GM23338 (cell line): ENCODE measurements around the gene ISCU. TPM values are rescaled to one million over a fixed set of nuclear protein-coding genes. Genes with fewer than 3 reads are reported as not detected.

ENCODE experiments used
- ATAC-seq: fragments of 200-7000 bp; cut with Tn5 transposase; 3 replicates; pipeline ENCODE4 v1.9.1; 2020
- DNase-seq: peaks from one replicate; pipeline ENCODE4 v3.0.0-alpha.2; 2015; ENCODE audit warnings: low spot score
- H2AFZ ChIP-seq: fragments of 200-600 bp; sonication (generic); 2 replicates; pipeline ENCODE4 v1.8.0; 2016; ENCODE audit warnings: antibody characterized with exemption, mild to moderate bottlenecking, moderate library complexity
- H3F3A ChIP-seq: fragments of 200-600 bp; sonication (generic); replicated peaks from 2 replicates; pipeline ENCODE4 v1.8.0; 2017; ENCODE audit warnings: antibody characterized with exemption, mixed run types, low read depth
- H3K27ac ChIP-seq: fragments of 200-600 bp; sonication (generic); 2 replicates; pipeline ENCODE4 v1.6.1; 2016; ENCODE audit warnings: low read depth
- H3K27me3 ChIP-seq: fragments of 200-600 bp; sonication (generic); 2 replicates; pipeline ENCODE4 v1.8.0; 2016; ENCODE audit warnings: mild to moderate bottlenecking, mixed run types, moderate library complexity; ENCODE audit not compliant: insufficient read depth
- H3K36me3 ChIP-seq: fragments of 200-600 bp; sonication (generic); 2 replicates; pipeline ENCODE4 v1.8.0; 2016; ENCODE audit warnings: mild to moderate bottlenecking; ENCODE audit not compliant: insufficient read depth
- H3K4me1 ChIP-seq: fragments of 200-600 bp; sonication (generic); 2 replicates; pipeline ENCODE4 v1.8.0; 2016; ENCODE audit warnings: mild to moderate bottlenecking, moderate library complexity; ENCODE audit not compliant: insufficient read depth
- H3K4me2 ChIP-seq: fragments of 200-600 bp; sonication (generic); 2 replicates; pipeline ENCODE4 v1.7.1; 2017; ENCODE audit warnings: mixed run types
- H3K4me3 ChIP-seq: fragments of 200-600 bp; sonication (generic); 2 replicates; pipeline ENCODE4 v1.6.1; 2016; ENCODE audit warnings: mixed run types
- H3K79me2 ChIP-seq: fragments of 200-600 bp; sonication (generic); replicated peaks from 2 replicates; pipeline ENCODE4 v1.8.0; 2017; ENCODE audit warnings: mild to moderate bottlenecking; ENCODE audit not compliant: insufficient read depth
- H3K9me2 ChIP-seq: fragments of 200-600 bp; sonication (generic); 2 replicates; pipeline ENCODE4 v1.8.0; 2017; ENCODE audit not compliant: insufficient read depth
- H4K20me1 ChIP-seq: fragments of 200-600 bp; sonication (generic); replicated peaks from 2 replicates; pipeline ENCODE4 v1.8.0; 2017; ENCODE audit warnings: mild to moderate bottlenecking; ENCODE audit not compliant: insufficient read depth
- H3K27ac Mint-ChIP-seq: 2 replicates; pipeline ENCODE4 v1.8.0; 2020; ENCODE audit warnings: inconsistent platforms, mild to moderate bottlenecking, moderate library complexity, mixed read lengths
- H3K27me3 Mint-ChIP-seq: 3 replicates; pipeline ENCODE4 v1.8.0; 2022; ENCODE audit warnings: low read depth, mild to moderate bottlenecking, moderate library complexity, mixed read lengths, inconsistent platforms; ENCODE audit not compliant: insufficient read depth, poor library complexity
- H3K36me3 Mint-ChIP-seq: 3 replicates; pipeline ENCODE4 v1.8.0; 2021; ENCODE audit warnings: low read depth, mild to moderate bottlenecking, inconsistent platforms, moderate library complexity, mixed read lengths
- H3K4me1 Mint-ChIP-seq: 3 replicates; pipeline ENCODE4 v1.8.0; 2020; ENCODE audit warnings: mild to moderate bottlenecking, inconsistent platforms, mixed read lengths
- H3K4me3 Mint-ChIP-seq: 3 replicates; pipeline ENCODE4 v1.8.0; 2021; ENCODE audit warnings: moderate library complexity, mild to moderate bottlenecking, inconsistent platforms, mixed read lengths
- H3K9me3 Mint-ChIP-seq: 3 replicates; pipeline ENCODE4 v1.8.0; 2020; ENCODE audit warnings: moderate library complexity, mild to moderate bottlenecking, inconsistent platforms, mixed read lengths
- CREB1 ChIP-seq: fragments of 250-450 bp; sonication (Bioruptor Pico); IDR thresholded peaks from 2 replicates; pipeline ENCODE4 v1.5.0; 2020; ENCODE audit warnings: low read depth, mild to moderate bottlenecking, moderate library complexity
- EZH2 ChIP-seq: fragments of 200-600 bp; sonication (generic); IDR thresholded peaks from one replicate; pipeline ENCODE4 v1.8.0; 2017; ENCODE audit warnings: antibody characterized with exemption, mild to moderate bottlenecking, low read depth; ENCODE audit not compliant: unreplicated experiment
- EZH2phosphoT487 ChIP-seq: fragments of 200-600 bp; sonication (generic); IDR thresholded peaks from one replicate; pipeline ENCODE4 v1.8.1; 2018; ENCODE audit warnings: antibody characterized with exemption; ENCODE audit not compliant: unreplicated experiment
- JUNB ChIP-seq: IDR thresholded peaks from one replicate; pipeline ENCODE4 v1.6.1; 2016; ENCODE audit warnings: antibody characterized with exemption; ENCODE audit not compliant: unreplicated experiment
- POLR2AphosphoS5 ChIP-seq: IDR thresholded peaks from 2 replicates; pipeline ENCODE4 v1.6.1; 2016; ENCODE audit warnings: antibody characterized with exemption, low read depth
- STAT1 ChIP-seq: IDR thresholded peaks from one replicate; pipeline ENCODE4 v1.6.1; 2016; ENCODE audit warnings: antibody characterized with exemption; ENCODE audit not compliant: unreplicated experiment
- polyA plus RNA-seq: library from polyadenylated mRNA; unstranded; fragments of >200 nt; fragmentation: Nextera tagmentation; extraction: Ambion mirVana; gene quantifications from 2 replicates; pipeline ENCODE4 v1.2.1, GENCODE V29; 2016
- total RNA-seq: library from RNA; depleted of rRNA; stranded (reverse); fragments of >200 nt; shearing (Covaris generic); gene quantifications from 2 replicates; pipeline ENCODE4 v1.2.3, GENCODE V29; 2014
- TF ChIP-seq, protein P1 (sequence below): fragments of 250-450 bp; sonication (Bioruptor Pico); IDR thresholded peaks from 2 replicates; pipeline ENCODE4 v1.5.0; 2020; ENCODE audit warnings: mild to moderate bottlenecking, moderate library complexity
- TF ChIP-seq, protein P2 (sequence below): IDR thresholded peaks from one replicate; pipeline ENCODE4 v1.6.1; 2018; ENCODE audit warnings: antibody characterized with exemption; ENCODE audit not compliant: unreplicated experiment
- TF ChIP-seq, protein P3 (sequence below), 2 experiments: fragments of 200-600 bp in 1 of 2; sonication (generic) in 1 of 2; conservative IDR thresholded peaks; 2 replicates each; pipeline versions ENCODE4 v1.5.1 to v1.6.1; 2016 to 2017; ENCODE audit warnings: antibody characterized with exemption in 2 of 2, low read depth in 2 of 2, mild to moderate bottlenecking in 2 of 2, moderate library complexity in 1 of 2

ISCU gene
- total and polyA plus RNA-seq, 2 experiments from 2014 or later: 123 to 129 TPM

DNA sequence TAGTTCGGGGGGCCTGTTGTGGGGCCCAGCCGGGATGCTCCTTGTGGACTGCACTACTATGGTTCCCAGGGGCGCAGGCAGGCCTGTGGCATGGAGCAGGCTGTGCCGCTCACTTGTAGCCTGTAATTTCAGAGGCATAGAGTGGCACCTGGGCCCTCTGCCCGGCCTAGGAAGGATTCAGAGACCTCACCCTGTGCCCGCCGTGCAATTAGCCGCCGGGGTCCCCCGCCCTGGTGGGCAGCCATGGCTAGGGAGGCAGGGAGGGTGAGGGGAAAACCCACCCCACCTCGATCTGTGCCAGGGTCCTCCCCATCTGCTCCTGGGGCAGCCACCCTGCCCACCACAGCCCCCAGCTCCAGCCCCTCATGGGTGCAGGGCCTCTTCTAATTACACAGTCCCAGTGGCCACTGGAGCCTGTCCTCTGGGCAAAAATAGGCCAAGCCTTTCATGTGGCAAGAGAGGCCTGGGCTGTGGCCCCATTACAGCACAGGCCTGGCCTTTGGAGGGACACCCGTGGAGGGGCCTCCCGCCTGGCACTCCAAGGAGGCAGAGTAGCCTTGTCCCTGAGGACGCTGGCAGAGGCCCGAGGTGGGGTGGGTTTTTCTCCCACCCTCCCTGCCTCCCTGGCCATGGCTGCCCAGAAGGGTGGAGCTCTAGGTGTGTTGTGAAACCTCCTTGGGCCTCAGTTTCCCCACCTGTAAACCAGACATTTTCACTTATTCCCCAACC is 40.7 kb downstream of the ISCU start:
- Histone ChIP-seq H3K9me2 (no peaks in the 10 kb centered on the region), H3K36me3 (no peaks in the 10 kb centered on the region), H3F3A (0 out of 2 replicates have a peak, but pooled peaks cover 6% of the 10 kb centered on the region), H4K20me1 (no peaks in the 10 kb centered on the region), H3K27me3 (no peaks in the 10 kb centered on the region), H3K27ac (no peak overlapping the region), H3K79me2 (no peaks in the 10 kb centered on the region), H3K4me1 (no peaks in the 10 kb centered on the region), H3K4me2 (no peak overlapping the region), H2AFZ (no peak overlapping the region), H3K4me3 (no peak overlapping the region)
- Mint-ChIP-seq H3K9me3 (no peaks in the 10 kb centered on the region), H3K27me3 (peaks cover 8% of the 10 kb centered on the region), H3K36me3 (no peaks in the 10 kb centered on the region), H3K27ac (no peak overlapping the region), H3K4me3 (no peak overlapping the region), H3K4me1 (peaks cover 14% of the 10 kb centered on the region)
- TF ChIP-seq, protein P1, sequence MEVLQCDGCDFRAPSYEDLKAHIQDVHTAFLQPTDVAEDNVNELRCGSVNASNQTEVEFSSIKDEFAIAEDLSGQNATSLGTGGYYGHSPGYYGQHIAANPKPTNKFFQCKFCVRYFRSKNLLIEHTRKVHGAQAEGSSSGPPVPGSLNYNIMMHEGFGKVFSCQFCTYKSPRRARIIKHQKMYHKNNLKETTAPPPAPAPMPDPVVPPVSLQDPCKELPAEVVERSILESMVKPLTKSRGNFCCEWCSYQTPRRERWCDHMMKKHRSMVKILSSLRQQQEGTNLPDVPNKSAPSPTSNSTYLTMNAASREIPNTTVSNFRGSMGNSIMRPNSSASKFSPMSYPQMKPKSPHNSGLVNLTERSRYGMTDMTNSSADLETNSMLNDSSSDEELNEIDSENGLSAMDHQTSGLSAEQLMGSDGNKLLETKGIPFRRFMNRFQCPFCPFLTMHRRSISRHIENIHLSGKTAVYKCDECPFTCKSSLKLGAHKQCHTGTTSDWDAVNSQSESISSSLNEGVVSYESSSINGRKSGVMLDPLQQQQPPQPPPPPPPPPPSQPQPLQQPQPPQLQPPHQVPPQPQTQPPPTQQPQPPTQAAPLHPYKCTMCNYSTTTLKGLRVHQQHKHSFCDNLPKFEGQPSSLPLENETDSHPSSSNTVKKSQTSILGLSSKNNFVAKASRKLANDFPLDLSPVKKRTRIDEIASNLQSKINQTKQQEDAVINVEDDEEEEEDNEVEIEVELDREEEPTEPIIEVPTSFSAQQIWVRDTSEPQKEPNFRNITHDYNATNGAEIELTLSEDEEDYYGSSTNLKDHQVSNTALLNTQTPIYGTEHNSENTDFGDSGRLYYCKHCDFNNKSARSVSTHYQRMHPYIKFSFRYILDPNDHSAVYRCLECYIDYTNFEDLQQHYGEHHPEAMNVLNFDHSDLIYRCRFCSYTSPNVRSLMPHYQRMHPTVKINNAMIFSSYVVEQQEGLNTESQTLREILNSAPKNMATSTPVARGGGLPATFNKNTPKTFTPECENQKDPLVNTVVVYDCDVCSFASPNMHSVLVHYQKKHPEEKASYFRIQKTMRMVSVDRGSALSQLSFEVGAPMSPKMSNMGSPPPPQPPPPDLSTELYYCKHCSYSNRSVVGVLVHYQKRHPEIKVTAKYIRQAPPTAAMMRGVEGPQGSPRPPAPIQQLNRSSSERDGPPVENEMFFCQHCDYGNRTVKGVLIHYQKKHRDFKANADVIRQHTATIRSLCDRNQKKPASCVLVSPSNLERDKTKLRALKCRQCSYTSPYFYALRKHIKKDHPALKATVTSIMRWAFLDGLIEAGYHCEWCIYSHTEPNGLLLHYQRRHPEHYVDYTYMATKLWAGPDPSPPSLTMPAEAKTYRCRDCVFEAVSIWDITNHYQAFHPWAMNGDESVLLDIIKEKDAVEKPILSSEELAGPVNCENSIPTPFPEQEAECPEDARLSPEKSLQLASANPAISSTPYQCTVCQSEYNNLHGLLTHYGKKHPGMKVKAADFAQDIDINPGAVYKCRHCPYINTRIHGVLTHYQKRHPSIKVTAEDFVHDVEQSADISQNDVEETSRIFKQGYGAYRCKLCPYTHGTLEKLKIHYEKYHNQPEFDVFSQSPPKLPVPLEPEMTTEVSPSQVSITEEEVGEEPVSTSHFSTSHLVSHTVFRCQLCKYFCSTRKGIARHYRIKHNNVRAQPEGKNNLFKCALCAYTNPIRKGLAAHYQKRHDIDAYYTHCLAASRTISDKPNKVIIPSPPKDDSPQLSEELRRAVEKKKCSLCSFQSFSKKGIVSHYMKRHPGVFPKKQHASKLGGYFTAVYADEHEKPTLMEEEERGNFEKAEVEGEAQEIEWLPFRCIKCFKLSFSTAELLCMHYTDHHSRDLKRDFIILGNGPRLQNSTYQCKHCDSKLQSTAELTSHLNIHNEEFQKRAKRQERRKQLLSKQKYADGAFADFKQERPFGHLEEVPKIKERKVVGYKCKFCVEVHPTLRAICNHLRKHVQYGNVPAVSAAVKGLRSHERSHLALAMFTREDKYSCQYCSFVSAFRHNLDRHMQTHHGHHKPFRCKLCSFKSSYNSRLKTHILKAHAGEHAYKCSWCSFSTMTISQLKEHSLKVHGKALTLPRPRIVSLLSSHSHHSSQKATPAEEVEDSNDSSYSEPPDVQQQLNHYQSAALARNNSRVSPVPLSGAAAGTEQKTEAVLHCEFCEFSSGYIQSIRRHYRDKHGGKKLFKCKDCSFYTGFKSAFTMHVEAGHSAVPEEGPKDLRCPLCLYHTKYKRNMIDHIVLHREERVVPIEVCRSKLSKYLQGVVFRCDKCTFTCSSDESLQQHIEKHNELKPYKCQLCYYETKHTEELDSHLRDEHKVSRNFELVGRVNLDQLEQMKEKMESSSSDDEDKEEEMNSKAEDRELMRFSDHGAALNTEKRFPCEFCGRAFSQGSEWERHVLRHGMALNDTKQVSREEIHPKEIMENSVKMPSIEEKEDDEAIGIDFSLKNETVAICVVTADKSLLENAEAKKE: no peak
- TF ChIP-seq CREB1 (CRISPR knock-in tag) (no peak), EZH2 (no peak), JUNB (no peak), POLR2AphosphoS5 (no peak), STAT1 (no peak), EZH2phosphoT487 (no peak)
- TF ChIP-seq, protein P2, sequence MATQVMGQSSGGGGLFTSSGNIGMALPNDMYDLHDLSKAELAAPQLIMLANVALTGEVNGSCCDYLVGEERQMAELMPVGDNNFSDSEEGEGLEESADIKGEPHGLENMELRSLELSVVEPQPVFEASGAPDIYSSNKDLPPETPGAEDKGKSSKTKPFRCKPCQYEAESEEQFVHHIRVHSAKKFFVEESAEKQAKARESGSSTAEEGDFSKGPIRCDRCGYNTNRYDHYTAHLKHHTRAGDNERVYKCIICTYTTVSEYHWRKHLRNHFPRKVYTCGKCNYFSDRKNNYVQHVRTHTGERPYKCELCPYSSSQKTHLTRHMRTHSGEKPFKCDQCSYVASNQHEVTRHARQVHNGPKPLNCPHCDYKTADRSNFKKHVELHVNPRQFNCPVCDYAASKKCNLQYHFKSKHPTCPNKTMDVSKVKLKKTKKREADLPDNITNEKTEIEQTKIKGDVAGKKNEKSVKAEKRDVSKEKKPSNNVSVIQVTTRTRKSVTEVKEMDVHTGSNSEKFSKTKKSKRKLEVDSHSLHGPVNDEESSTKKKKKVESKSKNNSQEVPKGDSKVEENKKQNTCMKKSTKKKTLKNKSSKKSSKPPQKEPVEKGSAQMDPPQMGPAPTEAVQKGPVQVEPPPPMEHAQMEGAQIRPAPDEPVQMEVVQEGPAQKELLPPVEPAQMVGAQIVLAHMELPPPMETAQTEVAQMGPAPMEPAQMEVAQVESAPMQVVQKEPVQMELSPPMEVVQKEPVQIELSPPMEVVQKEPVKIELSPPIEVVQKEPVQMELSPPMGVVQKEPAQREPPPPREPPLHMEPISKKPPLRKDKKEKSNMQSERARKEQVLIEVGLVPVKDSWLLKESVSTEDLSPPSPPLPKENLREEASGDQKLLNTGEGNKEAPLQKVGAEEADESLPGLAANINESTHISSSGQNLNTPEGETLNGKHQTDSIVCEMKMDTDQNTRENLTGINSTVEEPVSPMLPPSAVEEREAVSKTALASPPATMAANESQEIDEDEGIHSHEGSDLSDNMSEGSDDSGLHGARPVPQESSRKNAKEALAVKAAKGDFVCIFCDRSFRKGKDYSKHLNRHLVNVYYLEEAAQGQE: no peak
- TF ChIP-seq, protein P3, sequence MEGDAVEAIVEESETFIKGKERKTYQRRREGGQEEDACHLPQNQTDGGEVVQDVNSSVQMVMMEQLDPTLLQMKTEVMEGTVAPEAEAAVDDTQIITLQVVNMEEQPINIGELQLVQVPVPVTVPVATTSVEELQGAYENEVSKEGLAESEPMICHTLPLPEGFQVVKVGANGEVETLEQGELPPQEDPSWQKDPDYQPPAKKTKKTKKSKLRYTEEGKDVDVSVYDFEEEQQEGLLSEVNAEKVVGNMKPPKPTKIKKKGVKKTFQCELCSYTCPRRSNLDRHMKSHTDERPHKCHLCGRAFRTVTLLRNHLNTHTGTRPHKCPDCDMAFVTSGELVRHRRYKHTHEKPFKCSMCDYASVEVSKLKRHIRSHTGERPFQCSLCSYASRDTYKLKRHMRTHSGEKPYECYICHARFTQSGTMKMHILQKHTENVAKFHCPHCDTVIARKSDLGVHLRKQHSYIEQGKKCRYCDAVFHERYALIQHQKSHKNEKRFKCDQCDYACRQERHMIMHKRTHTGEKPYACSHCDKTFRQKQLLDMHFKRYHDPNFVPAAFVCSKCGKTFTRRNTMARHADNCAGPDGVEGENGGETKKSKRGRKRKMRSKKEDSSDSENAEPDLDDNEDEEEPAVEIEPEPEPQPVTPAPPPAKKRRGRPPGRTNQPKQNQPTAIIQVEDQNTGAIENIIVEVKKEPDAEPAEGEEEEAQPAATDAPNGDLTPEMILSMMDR (conservative IDR thresholded peaks at IDR 0.05; ENCODE audit: low read depth in 2 of 2): no peak
- ATAC-seq (no peak), DNase-seq (no peak)
